IPS-15b (cell line): ENCODE measurements around the gene FAM3C.

Experiments
- H3K27me3 ChIP-seq: one replicate; pipeline ENCODE4 v1.6.1; 2013; ENCODE audit warnings: low read length; ENCODE audit not compliant: control insufficient read depth, insufficient read depth
- H3K36me3 ChIP-seq: one replicate; pipeline ENCODE4 v1.6.1; 2013; ENCODE audit warnings: low read length; ENCODE audit not compliant: control insufficient read depth, insufficient read depth
- H3K4me1 ChIP-seq: one replicate; pipeline ENCODE4 v1.6.1; 2013; ENCODE audit warnings: mild to moderate bottlenecking, low read length; ENCODE audit not compliant: control insufficient read depth, insufficient read depth
- H3K4me3 ChIP-seq: one replicate; pipeline ENCODE4 v1.5.1; 2013; ENCODE audit warnings: low read depth, low read length
- H3K9ac ChIP-seq: one replicate; pipeline ENCODE4 v1.6.1; 2013; ENCODE audit warnings: low read depth, mild to moderate bottlenecking, low read length
- H3K9me3 ChIP-seq: one replicate; pipeline ENCODE4 v1.6.1; 2013; ENCODE audit warnings: mild to moderate bottlenecking, low read length; ENCODE audit not compliant: control insufficient read depth, insufficient read depth

FAM3C gene

DNA sequence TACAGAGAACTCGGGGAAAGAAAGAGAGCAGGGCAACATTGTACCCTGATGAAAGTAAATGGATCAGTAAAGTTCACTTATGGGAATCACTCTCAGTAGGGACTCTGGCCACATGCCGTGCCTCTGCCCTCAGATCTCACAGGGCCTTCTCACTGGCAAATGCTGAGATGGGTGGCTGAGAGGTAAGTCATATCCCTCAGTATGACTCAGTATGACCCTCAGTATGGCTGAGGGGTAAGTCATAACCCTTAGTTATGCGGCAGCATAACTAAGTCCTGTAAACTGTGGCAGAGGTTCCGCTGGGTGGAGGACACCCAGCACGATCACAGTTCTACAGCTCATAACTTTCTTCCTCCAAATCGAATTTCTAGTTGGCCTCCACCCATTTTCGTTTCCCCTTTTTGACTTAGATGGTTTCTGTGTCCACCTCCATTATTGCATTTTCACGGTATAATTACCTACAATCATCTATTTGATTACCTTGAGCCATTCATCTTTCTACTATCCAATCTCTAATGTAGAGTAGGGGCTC lies 93.8 kb downstream of the FAM3C start:
- Histone ChIP-seq H3K36me3 (no peaks in the 10 kb centered on the region), H3K4me1 (no peaks in the 10 kb centered on the region), H3K27me3 (no peaks in the 10 kb centered on the region), H3K9me3 (no peaks in the 10 kb centered on the region), H3K9ac (no peak overlapping the region), H3K4me3 (no peak overlapping the region)

DNA sequence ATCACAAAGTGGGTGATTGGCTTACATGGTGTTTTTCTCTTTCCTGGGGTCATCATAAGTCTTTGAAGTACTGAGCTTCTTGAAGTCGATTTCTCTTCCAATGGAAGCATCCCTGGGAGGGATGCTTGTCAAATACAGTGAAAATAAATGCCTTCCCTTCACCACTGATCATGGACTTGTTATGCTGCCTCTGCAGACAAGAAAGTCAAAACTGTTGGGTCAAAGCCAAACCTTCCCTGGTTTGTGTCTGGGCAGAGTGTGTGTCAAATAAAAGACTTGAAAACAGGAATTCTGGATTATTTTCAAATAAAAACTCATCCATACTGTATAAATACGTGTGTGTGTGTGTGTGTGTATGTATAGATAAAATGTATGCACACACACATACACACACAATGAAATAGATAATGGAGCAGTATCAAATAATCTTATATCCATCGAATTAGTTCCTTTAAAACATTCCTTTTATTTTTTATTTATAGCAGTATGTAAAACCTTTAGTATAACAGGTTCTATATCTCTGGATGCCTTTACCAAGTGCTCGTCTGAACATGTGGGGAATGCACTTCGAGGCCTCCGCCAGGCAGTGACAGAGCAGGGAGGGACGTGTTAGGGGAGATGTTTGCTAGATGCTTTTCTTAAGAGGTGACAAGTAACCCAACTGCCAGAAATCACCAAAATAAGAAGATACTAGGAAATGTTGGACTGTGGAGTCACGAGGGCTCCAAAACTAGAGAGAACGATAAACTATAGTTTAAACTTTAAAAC lies 94.5 kb downstream of the FAM3C start:
- Histone ChIP-seq H3K4me1 (no peaks in the 10 kb centered on the region), H3K36me3 (no peaks in the 10 kb centered on the region), H3K4me3 (no peak overlapping the region), H3K9me3 (no peaks in the 10 kb centered on the region), H3K9ac (no peak overlapping the region), H3K27me3 (no peaks in the 10 kb centered on the region)

DNA sequence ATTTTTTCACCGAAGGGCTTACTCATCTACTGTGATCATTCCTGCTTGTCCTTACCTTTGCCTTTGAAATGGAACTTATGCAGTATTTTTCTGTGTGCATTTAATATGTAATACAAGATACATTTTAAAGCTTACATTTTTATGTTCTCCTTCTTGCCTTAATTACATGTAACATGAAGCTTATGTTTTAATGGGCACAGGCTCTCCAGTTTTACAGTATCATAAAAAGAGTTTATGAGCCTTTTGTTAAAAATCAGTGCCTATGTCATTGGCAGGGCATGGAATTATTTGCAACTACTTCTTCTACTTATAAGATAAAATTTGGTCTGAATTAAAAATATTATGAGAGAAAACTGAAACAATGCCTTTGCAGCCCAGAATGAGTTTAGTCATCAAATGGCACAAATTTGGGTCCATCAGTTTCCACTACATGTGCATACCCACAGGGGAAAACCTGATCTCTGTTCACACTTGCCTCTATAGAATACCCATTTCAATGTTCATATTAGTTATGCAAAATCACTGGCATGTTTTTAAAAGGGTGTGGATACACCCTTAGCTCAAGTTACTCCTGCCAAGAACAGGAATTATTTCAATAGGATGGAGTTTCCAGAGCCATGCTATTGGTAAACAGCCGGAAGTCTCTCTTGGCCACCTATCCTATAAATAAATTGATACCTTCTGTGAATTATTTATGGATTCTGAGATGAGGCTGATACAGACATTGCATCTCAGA lies 95.3 kb downstream of the FAM3C start:
- Histone ChIP-seq H3K4me1 (no peaks in the 10 kb centered on the region), H3K4me3 (no peak overlapping the region), H3K27me3 (no peaks in the 10 kb centered on the region), H3K36me3 (no peaks in the 10 kb centered on the region), H3K9ac (no peak overlapping the region), H3K9me3 (no peaks in the 10 kb centered on the region)
